NT2/D1 (cell line): ENCODE measurements around the gene UCKL1.

ENCODE experiments used
- DNase-seq: peaks from one replicate; pipeline ENCODE4 v3.0.0-alpha.2; 2011; ENCODE audit warnings: low read depth, low spot score
- H3K27me3 ChIP-seq: 2 replicates; pipeline ENCODE4 v1.6.0; 2011; ENCODE audit warnings: mild to moderate bottlenecking; ENCODE audit not compliant: insufficient read length, insufficient read depth
- H3K36me3 ChIP-seq: 2 replicates; pipeline ENCODE4 v1.6.1; 2011; ENCODE audit warnings: mild to moderate bottlenecking, low read length, mixed read lengths; ENCODE audit not compliant: insufficient read depth, insufficient read length
- H3K4me1 ChIP-seq: 2 replicates; pipeline ENCODE4 v1.5.1; 2011; ENCODE audit not compliant: insufficient read depth, insufficient read length
- H3K4me3 ChIP-seq: 2 replicates; pipeline ENCODE4 v1.5.1; 2011; ENCODE audit warnings: low read depth; ENCODE audit not compliant: insufficient read length
- H3K9ac ChIP-seq: 2 replicates; pipeline ENCODE4 v1.6.0; 2011; ENCODE audit warnings: low read depth; ENCODE audit not compliant: insufficient read length
- H3K9me3 ChIP-seq: 2 replicates; pipeline ENCODE4 v1.5.1; 2011; ENCODE audit warnings: mild to moderate bottlenecking, low read length; ENCODE audit not compliant: insufficient read depth
- SUZ12 ChIP-seq: IDR thresholded peaks from 2 replicates; pipeline ENCODE4 v1.6.1; 2011; ENCODE audit not compliant: insufficient read length, insufficient read depth; ENCODE audit errors: extremely low read depth
- YY1 ChIP-seq: IDR thresholded peaks from 2 replicates; pipeline ENCODE4 v1.6.1; 2011; ENCODE audit not compliant: insufficient read length, insufficient read depth
- ZNF274 ChIP-seq: IDR thresholded peaks from 2 replicates; pipeline ENCODE4 v1.6.1; 2011; ENCODE audit warnings: mild to moderate bottlenecking, low read depth, low read length

UCKL1 gene

GRCh38 chr20:63966944-63967322 is 10.7 kb upstream of the UCKL1 start:
- Histone ChIP-seq H3K27me3 (peaks cover 17% of the 10 kb centered on the region), H3K36me3 (peaks cover 54% of the 10 kb centered on the region), H3K9ac (no peak overlapping the region), H3K4me3 (no peak overlapping the region), H3K4me1 (peaks cover 13% of the 10 kb centered on the region), H3K9me3 (peaks cover 40% of the 10 kb centered on the region; the same call in 1 of the 2 replicates)
- no peak for DNase-seq
- no peak for TF ChIP-seq SUZ12
- no peak for TF ChIP-seq ZNF274
- TF ChIP-seq YY1 = no peak

- Histone ChIP-seq H3K4me1 (peaks cover 13% of the 10 kb centered on the region), H3K9me3 (peaks cover 40% of the 10 kb centered on the region; the same call in 1 of the 2 replicates), H3K9ac (no peak overlapping the region), H3K27me3 (peaks cover 17% of the 10 kb centered on the region), H3K4me3 (no peak overlapping the region), H3K36me3 (peaks cover 59% of the 10 kb centered on the region)
- TF ChIP-seq SUZ12 = no peak
- TF ChIP-seq YY1 = no peak
- TF ChIP-seq ZNF274 = no peak
- DNase-seq = no peak
Observed at GRCh38 chr20:63966172-63966943, 10.1 kb upstream of the UCKL1 start.

GRCh38 chr20:63964412-63964811 is 8.2 kb upstream of the UCKL1 start:
- no peak overlapping the region for H3K9ac ChIP-seq
- TF ChIP-seq SUZ12 = no peak
- TF ChIP-seq ZNF274 = no peak
- no peak for TF ChIP-seq YY1

GRCh38 chr20:63963784-63964301 is 7.6 kb upstream of the UCKL1 start:
- Histone ChIP-seq H3K36me3 (peaks cover 75% of the 10 kb centered on the region), H3K27me3 (peaks cover 4% of the 10 kb centered on the region), H3K4me3 (no peak overlapping the region), H3K9ac (no peak overlapping the region), H3K9me3 (peaks cover 40% of the 10 kb centered on the region; the same call in 1 of the 2 replicates), H3K4me1 (peaks cover 17% of the 10 kb centered on the region)
- no peak for TF ChIP-seq SUZ12
- no peak for TF ChIP-seq YY1
- TF ChIP-seq ZNF274 = no peak
- DNase-seq = no peak

More at GRCh38 chr20:63964412-63964811, 8.2 kb upstream of the UCKL1 start:
- Histone ChIP-seq H3K27me3 (peaks cover 4% of the 10 kb centered on the region), H3K36me3 (peaks cover 69% of the 10 kb centered on the region), H3K4me3 (no peak overlapping the region), H3K4me1 (peaks cover 13% of the 10 kb centered on the region), H3K9me3 (peaks cover 40% of the 10 kb centered on the region; the same call in 1 of the 2 replicates)
- no peak for DNase-seq

GRCh38 chr20:63963348-63963741 is 7.1 kb upstream of the UCKL1 start:
- H3K4me1 ChIP-seq = peaks cover 17% of the 10 kb centered on the region
- peaks cover 38% of the 10 kb centered on the region; the same call in 1 of the 2 replicates for H3K9me3 ChIP-seq
- H3K36me3 ChIP-seq = peaks cover 76% of the 10 kb centered on the region
- H3K9ac ChIP-seq = no peak overlapping the region
- H3K4me3 ChIP-seq = no peak overlapping the region
- DNase-seq = no peak
- H3K27me3 ChIP-seq = peaks cover 2% of the 10 kb centered on the region
- TF ChIP-seq SUZ12 = no peak
- no peak for TF ChIP-seq ZNF274
- TF ChIP-seq YY1 = no peak

GRCh38 chr20:63962426-63963347 is 6.5 kb upstream of the UCKL1 start:
- Histone ChIP-seq H3K36me3 (peaks cover 72% of the 10 kb centered on the region), H3K27me3 (no peaks in the 10 kb centered on the region), H3K9ac (no peak overlapping the region), H3K4me1 (peaks cover 17% of the 10 kb centered on the region), H3K9me3 (peaks cover 32% of the 10 kb centered on the region; the same call in 1 of the 2 replicates), H3K4me3 (no peak overlapping the region)
- no peak for TF ChIP-seq ZNF274
- no peak for TF ChIP-seq YY1
- no peak for TF ChIP-seq SUZ12
- no peak for DNase-seq
